Suprapubic skin (tissue), 4 donors: Measurements from ENCODE around the gene PARM1.

Experiments
- CTCF ChIP-seq, 2 donors: fragments of 200-600 bp in 1 of 2; fragments of 450-650 bp in 1 of 2; sonication (generic) in 1 of 2; IDR thresholded peaks; one replicate each; pipeline ENCODE4 v1.5.1; 2016 to 2019; ENCODE audit warnings: antibody characterized with exemption in 2 of 2, mild to moderate bottlenecking in 1 of 2, moderate library complexity in 1 of 2
- EP300 ChIP-seq: sonication (generic); formaldehyde crosslinking; IDR thresholded peaks from one replicate; pipeline ENCODE4 v1.6.1; 2017; ENCODE audit warnings: antibody characterized with exemption
- POLR2A ChIP-seq, 2 donors: fragments of 450-650 bp; IDR thresholded peaks; one replicate each; pipeline ENCODE4 v1.6.1; 2017; ENCODE audit warnings: antibody characterized with exemption in 2 of 2, mild to moderate bottlenecking in 2 of 2, moderate library complexity in 2 of 2
- POLR2AphosphoS5 ChIP-seq, 3 donors: sonication (generic); formaldehyde crosslinking; IDR thresholded peaks; one replicate each; pipeline ENCODE4 v1.6.1; 2017; ENCODE audit warnings: antibody characterized with exemption in 3 of 3

GRCh38 chr4:75025431-75025830 is 92.5 kb downstream of the PARM1 start:
- TF ChIP-seq CTCF (IDR thresholded peaks at IDR 0.05), result no peak
- no peak for TF ChIP-seq POLR2A (IDR thresholded peaks at IDR 0.05)
- no peak for TF ChIP-seq EP300
- no peak for TF ChIP-seq POLR2AphosphoS5 (IDR thresholded peaks at IDR 0.05)
